ENCODE measurements around the gene LRP1B. TPM values are rescaled to one million over a fixed set of nuclear protein-coding genes. Genes with fewer than 3 reads are reported as not detected.

LRP1B gene
- total and polyA plus RNA-seq, 2 experiments from 2014 or later, result not detected

- Histone ChIP-seq H3K27ac (no peak overlapping the region), H3F3A (ENCODE audit: insufficient read depth) (no peaks in the 10 kb centered on the region), H3K9me2 (ENCODE audit: insufficient read depth) (no peaks in the 10 kb centered on the region), H3K79me2 (ENCODE audit: insufficient read depth) (no peaks in the 10 kb centered on the region), H2AFZ (no peak overlapping the region), H3K9me3 (ENCODE audit: low read depth) (no peaks in the 10 kb centered on the region), H3K4me3 (no peak overlapping the region), H3K9ac (no peak overlapping the region), H3K27me3 (replicated peaks; ENCODE audit: insufficient read depth) (no peaks in the 10 kb centered on the region), H3K4me2 (ENCODE audit: unreplicated experiment) (no peak overlapping the region), H4K20me1 (ENCODE audit: insufficient read depth) (no peaks in the 10 kb centered on the region), H3K4me1 (ENCODE audit: insufficient read depth) (no peaks in the 10 kb centered on the region), H3K36me3 (ENCODE audit: low read depth) (no peaks in the 10 kb centered on the region)
- TF ChIP-seq EZH2 (IDR thresholded peaks at IDR 0.05; ENCODE audit: insufficient read depth, poor library complexity, severe bottlenecking) (no peak), EZH2phosphoT487 (IDR thresholded peaks at IDR 0.05; ENCODE audit: insufficient read depth, low read depth) (no peak)
- WGBS, 2 experiments (ENCODE audit: low coverage in 1 of 2, low lambda C conversion rate in 2 of 2, missing lambda C conversion rate in 2 of 2), result 75 to 79% methylated on average over 3 of the region's 3 CpGs
- in situ Hi-C loops (cut with MboI), result no loop called here
- no peak for DNase-seq
Measured at GRCh38 chr2:140696449-140696848, 1434.4 kb downstream of the LRP1B start.

GRCh38 chr2:140695155-140695554 is 1435.7 kb downstream of the LRP1B start:
- Histone ChIP-seq H3K79me2 (ENCODE audit: insufficient read depth) (no peaks in the 10 kb centered on the region), H3K9me3 (ENCODE audit: low read depth) (no peaks in the 10 kb centered on the region), H3K27ac (no peak overlapping the region), H3K4me1 (ENCODE audit: insufficient read depth) (no peaks in the 10 kb centered on the region), H3K4me2 (ENCODE audit: unreplicated experiment) (no peak overlapping the region), H2AFZ (no peak overlapping the region), H3K9ac (no peak overlapping the region), H3F3A (ENCODE audit: insufficient read depth) (no peaks in the 10 kb centered on the region), H4K20me1 (ENCODE audit: insufficient read depth) (no peaks in the 10 kb centered on the region), H3K27me3 (replicated peaks; ENCODE audit: insufficient read depth) (no peaks in the 10 kb centered on the region), H3K4me3 (no peak overlapping the region), H3K9me2 (ENCODE audit: insufficient read depth) (no peaks in the 10 kb centered on the region), H3K36me3 (ENCODE audit: low read depth) (no peaks in the 10 kb centered on the region)
- in situ Hi-C loops (cut with MboI), result no loop called here
- peak; percentile 72 for DNase-seq
- 77 to 87% methylated on average over 1 of the region's 1 CpG for WGBS, 2 experiments (ENCODE audit: low coverage in 1 of 2, low lambda C conversion rate in 2 of 2, missing lambda C conversion rate in 2 of 2)
- TF ChIP-seq EZH2phosphoT487 (IDR thresholded peaks at IDR 0.05; ENCODE audit: insufficient read depth, low read depth) (no peak), EZH2 (IDR thresholded peaks at IDR 0.05; ENCODE audit: insufficient read depth, poor library complexity, severe bottlenecking) (no peak)

GRCh38 chr2:140687825-140688224 is 1443.0 kb downstream of the LRP1B start:
- Histone ChIP-seq H3K4me1 (ENCODE audit: insufficient read depth) (no peaks in the 10 kb centered on the region), H3K4me3 (no peak overlapping the region), H3K27ac (no peak overlapping the region), H3K9me2 (ENCODE audit: insufficient read depth) (no peaks in the 10 kb centered on the region), H3K27me3 (replicated peaks; ENCODE audit: insufficient read depth) (no peaks in the 10 kb centered on the region), H3K9me3 (ENCODE audit: low read depth) (no peaks in the 10 kb centered on the region), H2AFZ (no peak overlapping the region), H3K4me2 (ENCODE audit: unreplicated experiment) (no peak overlapping the region), H3K36me3 (ENCODE audit: low read depth) (no peaks in the 10 kb centered on the region), H4K20me1 (ENCODE audit: insufficient read depth) (no peaks in the 10 kb centered on the region), H3K9ac (no peak overlapping the region), H3K79me2 (ENCODE audit: insufficient read depth) (no peaks in the 10 kb centered on the region), H3F3A (ENCODE audit: insufficient read depth) (no peaks in the 10 kb centered on the region)
- DNase-seq, result no peak
- in situ Hi-C loops (cut with MboI), result no loop called here
- TF ChIP-seq EZH2phosphoT487 (IDR thresholded peaks at IDR 0.05; ENCODE audit: insufficient read depth, low read depth) (no peak), EZH2 (IDR thresholded peaks at IDR 0.05; ENCODE audit: insufficient read depth, poor library complexity, severe bottlenecking) (no peak)

GRCh38 chr2:140683658-140684057 is 1447.2 kb downstream of the LRP1B start:
- Histone ChIP-seq H3F3A (ENCODE audit: insufficient read depth) (no peaks in the 10 kb centered on the region), H3K4me1 (ENCODE audit: insufficient read depth) (no peaks in the 10 kb centered on the region), H3K36me3 (ENCODE audit: low read depth) (no peaks in the 10 kb centered on the region), H3K4me3 (no peak overlapping the region), H4K20me1 (ENCODE audit: insufficient read depth) (no peaks in the 10 kb centered on the region), H3K9me2 (ENCODE audit: insufficient read depth) (no peaks in the 10 kb centered on the region), H3K9ac (no peak overlapping the region), H3K79me2 (ENCODE audit: insufficient read depth) (no peaks in the 10 kb centered on the region), H3K27ac (no peak overlapping the region), H3K9me3 (ENCODE audit: low read depth) (no peaks in the 10 kb centered on the region), H2AFZ (no peak overlapping the region), H3K27me3 (replicated peaks; ENCODE audit: insufficient read depth) (no peaks in the 10 kb centered on the region), H3K4me2 (ENCODE audit: unreplicated experiment) (no peak overlapping the region)
- WGBS, 2 experiments (ENCODE audit: low coverage in 1 of 2, low lambda C conversion rate in 2 of 2, missing lambda C conversion rate in 2 of 2), result 78 to 80% methylated on average over 18 of the region's 18 CpGs
- no peak for TF ChIP-seq EZH2phosphoT487 (IDR thresholded peaks at IDR 0.05; ENCODE audit: insufficient read depth, low read depth)
- no peak for TF ChIP-seq EZH2 (IDR thresholded peaks at IDR 0.05; ENCODE audit: insufficient read depth, poor library complexity, severe bottlenecking)
- in situ Hi-C loops (cut with MboI), result no loop called here
- DNase-seq, result no peak

GRCh38 chr2:140680862-140681261 is 1450.0 kb downstream of the LRP1B start:
- Histone ChIP-seq H3K27ac (no peak overlapping the region), H3K4me3 (no peak overlapping the region), H3K9ac (no peak overlapping the region), H3K4me2 (ENCODE audit: unreplicated experiment) (no peak overlapping the region), H3K79me2 (ENCODE audit: insufficient read depth) (no peaks in the 10 kb centered on the region), H3K4me1 (ENCODE audit: insufficient read depth) (no peaks in the 10 kb centered on the region), H3K36me3 (ENCODE audit: low read depth) (no peaks in the 10 kb centered on the region), H3K9me3 (ENCODE audit: low read depth) (no peaks in the 10 kb centered on the region), H2AFZ (no peak overlapping the region), H3K9me2 (ENCODE audit: insufficient read depth) (no peaks in the 10 kb centered on the region), H3F3A (ENCODE audit: insufficient read depth) (no peaks in the 10 kb centered on the region), H4K20me1 (ENCODE audit: insufficient read depth) (no peaks in the 10 kb centered on the region), H3K27me3 (replicated peaks; ENCODE audit: insufficient read depth) (no peaks in the 10 kb centered on the region)
- TF ChIP-seq EZH2phosphoT487 (IDR thresholded peaks at IDR 0.05; ENCODE audit: insufficient read depth, low read depth) (no peak), EZH2 (IDR thresholded peaks at IDR 0.05; ENCODE audit: insufficient read depth, poor library complexity, severe bottlenecking) (no peak)
- WGBS, 2 experiments (ENCODE audit: low coverage in 1 of 2, low lambda C conversion rate in 2 of 2, missing lambda C conversion rate in 2 of 2), result 61 to 73% methylated on average over 1 of the region's 1 CpG
- DNase-seq, result no peak
- in situ Hi-C loops (cut with MboI), result no loop called here
